NCI-H82 (cell line): ENCODE data around the gene LCLAT1.

Experiments
- DNase-seq: peaks from one replicate; lab custom pipeline; 2025; lab: John Stamatoyannopoulos, UW

LCLAT1 gene

DNA sequence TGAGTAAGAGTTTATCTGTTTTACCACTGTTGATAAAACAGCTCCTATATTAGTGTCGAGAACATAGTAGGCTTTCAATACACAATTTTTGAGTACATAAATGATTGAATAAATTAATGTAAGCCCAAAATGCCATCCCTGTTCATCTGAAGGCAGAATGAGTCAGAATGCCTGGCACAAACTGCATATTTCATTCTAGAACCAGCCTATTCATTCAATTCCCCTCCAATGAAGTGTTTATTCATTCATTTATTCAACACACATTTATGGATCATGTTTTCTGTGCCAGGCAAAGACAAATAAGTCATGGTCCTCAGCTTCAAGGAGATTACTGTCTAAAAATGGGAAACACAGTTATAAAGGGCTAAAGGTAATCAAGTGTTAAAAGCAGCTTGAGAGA, 22.8 kb upstream of the LCLAT1 start:
- DNase-seq = no peak

- DNase-seq = no peak
Observed at GRCh38 chr2:30425326-30425725, 21.7 kb upstream of the LCLAT1 start.

DNA sequence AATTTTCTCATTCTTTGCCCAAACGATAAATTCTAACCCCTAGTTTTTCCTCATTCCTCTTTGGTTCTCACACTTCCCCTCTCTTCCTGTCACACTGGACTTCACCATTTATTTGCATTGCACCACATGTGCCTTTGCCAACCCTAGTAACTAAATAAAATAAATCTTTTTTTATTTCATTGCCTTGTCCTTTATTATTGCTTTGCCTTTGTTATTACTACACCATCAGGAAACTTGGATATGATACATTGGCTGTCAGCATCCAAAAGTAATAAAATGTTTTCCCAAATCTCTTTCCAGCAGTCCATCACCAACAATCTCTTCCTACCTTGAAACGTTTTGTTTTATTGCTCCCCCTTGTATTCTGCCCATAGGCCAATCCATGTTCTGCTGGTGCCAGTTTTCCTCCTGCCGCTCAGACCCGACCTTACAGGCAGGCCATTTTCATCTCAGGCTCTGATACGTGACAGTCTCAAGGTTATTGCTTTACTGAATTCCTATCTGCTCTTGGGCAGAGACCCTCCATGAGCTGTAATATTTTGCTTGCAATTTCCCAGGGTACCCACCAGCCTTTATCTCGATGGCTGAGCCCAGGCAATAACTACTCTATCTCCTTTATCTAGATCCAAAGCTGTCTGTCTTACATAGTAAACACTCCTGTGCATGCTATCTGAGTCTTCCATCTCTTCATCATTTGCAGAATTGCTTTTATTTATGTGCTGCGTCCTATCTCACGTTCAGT, 19.3 kb upstream of the LCLAT1 start:
- DNase-seq = no peak

GRCh38 chr2:30428348-30428662, 18.7 kb upstream of the LCLAT1 start:
- DNase-seq = no peak

DNA sequence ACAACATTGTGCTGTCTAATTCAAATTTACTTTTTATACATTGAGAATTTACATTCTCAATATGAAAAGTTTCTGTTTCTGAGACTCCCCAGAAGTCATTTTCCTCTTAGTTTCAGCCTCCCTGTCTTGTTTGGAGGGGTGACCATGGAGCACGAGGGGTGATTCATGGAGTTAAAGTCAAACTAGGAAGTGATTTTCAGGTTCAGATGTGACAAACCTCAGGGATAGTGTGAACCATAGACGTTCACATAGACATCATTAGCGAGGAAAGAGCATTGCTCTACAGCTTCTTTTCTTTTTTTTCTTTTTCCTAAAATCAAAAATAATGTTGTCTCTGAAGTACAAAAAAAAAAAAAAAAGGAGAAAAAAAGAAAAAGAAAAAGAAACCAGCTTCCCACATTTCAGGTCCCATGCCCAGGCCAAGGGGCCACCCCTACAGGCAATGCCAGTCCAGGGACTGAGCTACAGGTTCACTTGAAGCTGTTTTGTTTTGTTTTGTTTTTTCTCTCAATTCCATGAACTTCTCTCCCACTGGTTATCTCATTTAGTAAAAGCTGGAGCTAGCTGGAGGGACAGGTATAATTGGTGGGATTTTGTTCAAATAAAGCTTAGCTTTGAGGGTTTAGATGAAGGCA, 18.1 kb upstream of the LCLAT1 start:
- no peak for DNase-seq

- DNase-seq = no peak
Observed at GRCh38 chr2:30433541-30434299, 13.3 kb upstream of the LCLAT1 start.

DNA sequence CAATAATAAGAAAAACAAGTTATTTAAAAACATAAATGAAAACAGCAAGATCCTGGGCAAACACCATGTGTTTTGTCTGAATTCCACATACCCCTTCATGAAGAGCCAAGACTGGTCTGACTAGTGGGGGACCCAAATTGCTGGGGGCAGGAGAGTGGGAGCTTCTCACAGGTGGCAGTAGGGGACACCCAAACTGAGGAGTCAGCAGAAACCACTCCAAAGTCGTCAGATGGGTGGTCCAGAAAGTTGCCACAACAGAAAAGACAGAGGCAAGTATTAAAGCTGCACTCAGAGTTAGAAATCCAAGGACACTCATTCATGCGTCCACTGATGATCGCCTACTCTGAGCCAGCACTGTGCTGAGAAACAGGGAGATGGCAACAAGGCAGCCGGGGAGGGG, 12.3 kb upstream of the LCLAT1 start:
- no peak for DNase-seq

GRCh38 chr2:30436859-30437435, 10.1 kb upstream of the LCLAT1 start:
- no peak for DNase-seq

GRCh38 chr2:30437809-30438548, 9.1 kb upstream of the LCLAT1 start:
- DNase-seq = no peak

DNA sequence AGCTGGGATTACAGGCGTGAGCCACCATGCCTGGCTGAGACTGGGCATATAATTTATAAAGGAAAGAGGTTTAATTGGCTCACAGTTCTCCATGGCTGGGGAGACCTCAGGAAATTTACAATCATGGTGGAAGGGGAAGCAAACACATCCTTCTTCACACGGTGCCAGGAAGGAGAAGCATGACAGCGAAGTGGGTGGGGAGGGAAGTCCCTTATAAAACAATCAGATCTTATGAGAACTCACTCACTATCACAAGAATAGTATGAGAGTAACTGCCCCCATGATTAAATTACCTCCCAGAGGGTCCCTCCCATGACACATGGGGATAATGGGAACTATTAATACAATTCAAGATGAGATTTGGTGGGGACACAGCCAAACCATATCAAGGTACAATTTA, 7.8 kb upstream of the LCLAT1 start:
- no peak for DNase-seq

GRCh38 chr2:30439879-30440278, 7.2 kb upstream of the LCLAT1 start:
- no peak for DNase-seq

- DNase-seq = peak; percentile 7
Observed at GRCh38 chr2:30441023-30441422, 6.0 kb upstream of the LCLAT1 start.

GRCh38 chr2:30443081-30443480, 4.0 kb upstream of the LCLAT1 start:
- DNase-seq = no peak

- no peak for DNase-seq
Observed at GRCh38 chr2:30444273-30444672, 2.8 kb upstream of the LCLAT1 start.

GRCh38 chr2:30445266-30445821, 1.7 kb upstream of the LCLAT1 start:
- DNase-seq = no peak

DNA sequence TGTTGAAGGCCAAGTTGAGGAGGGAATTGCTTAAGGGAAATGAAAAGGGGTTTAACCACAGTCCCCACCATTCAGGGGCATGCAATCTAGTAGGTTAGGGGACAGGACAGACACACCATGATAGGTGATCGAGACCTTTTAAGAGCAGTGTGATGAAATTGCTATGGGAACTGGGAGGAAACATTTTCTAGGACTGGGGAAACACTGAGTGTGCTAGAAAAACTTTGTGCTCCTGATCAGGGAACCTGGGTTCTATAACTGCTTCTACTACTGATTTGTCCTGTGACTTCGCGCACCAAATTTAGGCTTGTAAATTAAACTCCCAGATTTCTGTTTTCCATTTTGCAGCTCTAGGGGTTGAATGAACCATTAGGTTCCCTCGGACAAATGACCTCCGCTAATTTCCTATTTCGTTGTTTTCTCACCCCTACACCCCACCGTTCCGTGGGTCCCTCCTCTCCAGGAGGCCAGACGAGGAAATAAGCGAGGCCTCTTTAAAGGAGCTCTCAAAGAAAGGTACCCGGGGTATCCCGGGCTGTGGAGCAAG, 371 bp upstream of the LCLAT1 start:
- no peak for DNase-seq

GRCh38 chr2:30448308-30448707, 1.3 kb downstream of the LCLAT1 start:
- no peak for DNase-seq

- DNase-seq = no peak
Observed at GRCh38 chr2:30448866-30449265, 1.8 kb downstream of the LCLAT1 start.

- DNase-seq = no peak
Observed at GRCh38 chr2:30450025-30450424, 3.0 kb downstream of the LCLAT1 start.

DNA sequence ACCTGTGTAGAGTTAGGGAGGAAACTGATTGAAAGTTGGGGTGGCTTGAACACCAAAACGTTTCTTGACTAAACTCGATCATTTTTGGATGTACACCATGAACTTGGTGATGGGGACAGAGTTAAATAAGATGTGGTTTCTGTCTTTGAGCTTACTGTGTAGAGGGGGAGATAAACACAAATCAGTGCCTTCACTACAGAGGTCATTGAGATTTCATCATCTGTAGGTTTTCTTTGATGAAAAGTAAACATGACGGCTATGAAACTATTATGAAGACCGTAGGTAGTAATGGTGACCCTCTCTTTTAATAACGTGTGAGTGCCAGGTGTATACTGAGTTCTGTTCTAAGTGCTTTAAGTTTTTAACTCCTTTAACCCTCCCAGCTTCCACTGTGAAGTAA, 6.5 kb downstream of the LCLAT1 start:
- DNase-seq = no peak

DNA sequence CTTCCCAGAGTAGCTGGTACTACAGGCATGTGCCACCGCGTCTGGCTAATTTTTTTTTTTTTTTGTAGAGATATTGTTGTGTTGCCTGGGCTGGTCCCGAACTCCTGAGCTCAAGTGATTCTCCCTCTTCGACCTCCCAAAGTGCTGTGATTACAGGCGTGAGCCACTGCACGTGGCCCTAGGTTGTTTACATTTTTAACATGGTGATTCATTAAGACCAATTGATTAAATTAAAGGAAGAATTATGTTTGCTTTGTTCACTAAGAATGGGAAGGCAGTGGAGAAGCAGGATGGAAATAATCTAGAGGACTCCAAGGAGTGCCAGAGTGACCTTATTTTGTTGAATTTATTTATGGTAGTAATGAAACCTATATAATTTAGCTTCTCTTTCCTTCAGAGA, 7.5 kb downstream of the LCLAT1 start:
- peak; percentile 91 for DNase-seq
